K562 (cell line): Measurements from ENCODE around the gene PIGL. TPM values are rescaled to one million over a fixed set of nuclear protein-coding genes. Genes with fewer than 3 reads are reported as not detected.

Source experiments
- ATAC-seq: fragments of 200-7000 bp; cut with Tn5 transposase; 3 replicates; pipeline ENCODE4 v1.9.1; 2020; ENCODE audit warnings: moderate library complexity
- BruUV-seq: library from RNA; stranded (reverse); fragments of 400-500 nt; replicated peaks from 2 replicates; lab custom pipeline; 2021; lab: Mats Ljungman, UMichigan
- CTCF ChIA-PET: fragments of 300-600 bp; formaldehyde crosslinking; extraction: SDS; loops from one replicate; lab custom pipeline; 2021; ENCODE audit warnings: low intra/inter-chr PET ratio; lab: Yijun Ruan, JAX
- POLR2A ChIA-PET: fragments of 300-600, 350-650 bp; sonication (Branson Sonifier 250); formaldehyde crosslinking; extraction: SDS; loops from one replicate; lab custom pipeline; 2021; ENCODE audit warnings: antibody characterized with exemption, inconsistent platforms; lab: Yijun Ruan, JAX
- DNase-seq, 4 experiments: peaks; one replicate each; pipeline versions ENCODE4 v3.0.0 to v3.0.0-alpha.2; 2011 to 2018; ENCODE audit warnings: low spot score in 3 of 4, mixed read lengths in 3 of 4; ENCODE audit errors: extremely low read depth in 1 of 4
- FAIRE-seq: peaks from 2 replicates; lab custom pipeline; 2011; peaks lifted over from hg19 to GRCh38; lab: Jason Lieb, UNC
- H2AFZ ChIP-seq: 2 replicates; pipeline ENCODE4 v1.6.0; 2011; ENCODE audit warnings: low read depth, low read length, control low read depth, inconsistent platforms
- H3K27ac ChIP-seq: fragments of 200-600 bp; 3 replicates; pipeline ENCODE4 v1.8.0; 2011; ENCODE audit warnings: low read depth, mild to moderate bottlenecking, control low read depth, inconsistent platforms, low read length, moderate library complexity, mixed read lengths; ENCODE audit errors: extremely low read depth
- H3K27me3 ChIP-seq, 2 experiments: fragments of 300-600 bp in 1 of 2; 2 replicates in 1 of 2; 3 replicates in 1 of 2; pipeline versions ENCODE4 v1.6.0 to v1.8.0; 2011; ENCODE audit warnings: inconsistent platforms in 2 of 2, low read length in 2 of 2, mild to moderate bottlenecking in 1 of 2, mixed read lengths in 1 of 2, moderate library complexity in 1 of 2; ENCODE audit not compliant: control insufficient read depth in 2 of 2, insufficient read depth in 2 of 2
- H3K36me3 ChIP-seq: fragments of 300-600 bp; 3 replicates; pipeline ENCODE4 v1.8.0; 2011; ENCODE audit warnings: mild to moderate bottlenecking, low read length, inconsistent platforms; ENCODE audit not compliant: control insufficient read depth, insufficient read depth
- H3K4me1 ChIP-seq, 2 experiments: fragments of 200-600 bp in 1 of 2; replicated peaks in 1 of 2; 2 replicates in 1 of 2; 3 replicates in 1 of 2; pipeline versions ENCODE4 v1.5.1 to v1.8.0; 2011; ENCODE audit warnings: inconsistent platforms in 2 of 2, low read length in 2 of 2, mild to moderate bottlenecking in 1 of 2, mixed read lengths in 1 of 2, moderate library complexity in 1 of 2; ENCODE audit not compliant: control insufficient read depth in 2 of 2, insufficient read depth in 2 of 2
- H3K4me2 ChIP-seq: 2 replicates; pipeline ENCODE4 v1.6.1; 2011; ENCODE audit warnings: low read length, control low read depth, inconsistent platforms, mixed read lengths; ENCODE audit not compliant: insufficient read depth
- H3K4me3 ChIP-seq: fragments of 200-600 bp; sonication (generic), shearing (Covaris generic); 2 replicates; pipeline ENCODE4 v1.5.1; 2016; ENCODE audit warnings: control low read depth, inconsistent platforms
- H3K79me2 ChIP-seq: fragments of 200-600 bp; 3 replicates; pipeline ENCODE4 v1.8.0; 2011; ENCODE audit warnings: low read length, inconsistent platforms; ENCODE audit not compliant: control insufficient read depth, insufficient read depth
- H3K9ac ChIP-seq, 2 experiments: 2 replicates each; pipeline versions ENCODE4 v1.6.0 to v1.6.1; 2011; ENCODE audit warnings: low read depth in 2 of 2, low read length in 2 of 2, control low read depth in 1 of 2, inconsistent platforms in 1 of 2, mild to moderate bottlenecking in 1 of 2, mixed read lengths in 1 of 2; ENCODE audit not compliant: insufficient read depth in 1 of 2
- H3K9me1 ChIP-seq: one replicate; pipeline ENCODE4 v1.6.0; 2011; ENCODE audit warnings: inconsistent platforms, mild to moderate bottlenecking, low read length, moderate library complexity; ENCODE audit not compliant: control insufficient read depth, insufficient read depth
- H3K9me3 ChIP-seq: replicated peaks from 2 replicates; pipeline ENCODE4 v1.5.1; 2011; ENCODE audit warnings: low read depth, low read length, inconsistent platforms; ENCODE audit not compliant: control insufficient read depth, insufficient read depth
- H4K20me1 ChIP-seq: replicated peaks from 2 replicates; pipeline ENCODE4 v1.6.1; 2011; ENCODE audit warnings: low read length, inconsistent platforms, mixed read lengths; ENCODE audit not compliant: control insufficient read depth, insufficient read depth
- JUN ChIP-seq, 2 experiments: sonication (generic) in 1 of 2; formaldehyde crosslinking in 1 of 2; IDR thresholded peaks; 2 replicates each; pipeline versions ENCODE4 v1.6.1 to v1.8.0; 2012 to 2022; ENCODE audit warnings: borderline replicate concordance in 2 of 2, mild to moderate bottlenecking in 2 of 2, improper control_type of control experiment in 1 of 2, low read depth in 1 of 2, low read length in 1 of 2, missing genetic modification reagents in 1 of 2
- POLR2A ChIP-seq: fragments of 450-650 bp; conservative IDR thresholded peaks from 2 replicates; pipeline ENCODE4 v1.6.1; 2016
- POLR2AphosphoS2 ChIP-seq: IDR thresholded peaks from 2 replicates; pipeline ENCODE4 v1.6.1; 2012; ENCODE audit warnings: low read length, improper control_type of control experiment
- SUPT5H ChIP-seq: fragments of 450-650 bp; IDR thresholded peaks from 2 replicates; pipeline ENCODE4 v1.6.1; 2016
- ZNF586 ChIP-seq: fragments of 450-650 bp; formaldehyde crosslinking; conservative IDR thresholded peaks from 2 replicates; pipeline ENCODE4 v1.4.0; 2020; ENCODE audit warnings: mild to moderate bottlenecking, moderate library complexity
- WGBS: fragments of 100-300 bp; shearing (Covaris generic); methylation state at CpG from one replicate; pipeline ENCODE4 v1.1.6; 2016; ENCODE audit warnings: low coverage, mixed read lengths; ENCODE audit not compliant: insufficient coverage; ENCODE audit errors: missing lambda C conversion rate; 5-methylcytosine and 5-hydroxymethylcytosine counted together
- in situ Hi-C: fragments of 300-500 bp; cut with MboI; formaldehyde crosslinking; loops from 4 replicates; pipeline ENCODE4 v1.15.0; 2018; ENCODE audit warnings: inconsistent platforms, mixed read lengths
- intact Hi-C: fragments of 100-400 bp; cut with micrococcal nuclease; formaldehyde crosslinking; loops from 2 replicates; pipeline ENCODE4 v1.14.2; 2022
- polyA plus RNA-seq, 8 experiments: library from polyadenylated mRNA; depleted of rRNA in 4 of 8; stranded (reverse) in 5 of 8; unstranded in 3 of 8; fragments of >200 nt; fragmentation: Nextera tagmentation in 2 of 8; fragmentation: Illumina TruSeq in 1 of 8; extraction: Ambion mirVana in 2 of 8; extraction: Trizol in 1 of 8; gene quantifications; 2 replicates each; pipeline versions ENCODE4 v1.2.1 to v1.2.3, GENCODE V29; 2011 to 2014; ENCODE audit warnings: inconsistent platforms in 1 of 8, missing spikeins in 1 of 8
- total RNA-seq, 7 experiments: library from RNA; depleted of rRNA in 6 of 7; stranded (reverse); fragments of >200 nt in 6 of 7; fragmentation: Illumina TruSeq in 2 of 7; extraction: Trizol in 2 of 7; gene quantifications; 2 replicates each; pipeline versions ENCODE4 v1.2.1 to v1.2.3, GENCODE V29; 2011 to 2021; ENCODE audit warnings: low replicate concordance in 1 of 7

PIGL gene
- total and polyA plus RNA-seq, 9 of the 15 experiments (the other 6 are each of a cell fraction or from before 2014, with no cell fraction given): 19.9 to 55.3 (median 29.6) TPM

- TF ChIP-seq POLR2AphosphoS2 (0 out of 2 replicates have a peak, but pooled peaks have one; percentile 42), JUN (IDR thresholded peaks at IDR 0.05; ENCODE audit: borderline replicate concordance, low read depth, low read length) (no peak), JUN (CRISPR knock-in tag; IDR thresholded peaks at IDR 0.05; ENCODE audit: borderline replicate concordance) (no peak)
- H3K27me3 ChIP-seq: no peaks in the 10 kb centered on the region
- no peaks in the 10 kb centered on the region for H4K20me1 ChIP-seq
- no peak overlapping the region for H3K9ac ChIP-seq
- FAIRE-seq: no peak
- no TSS peak for BruUV-seq
- peaks cover 57% of the 10 kb centered on the region for H3K36me3 ChIP-seq
- no peak for DNase-seq
- no peak overlapping the region for H2AFZ ChIP-seq
- POLR2A ChIA-PET: interaction anchor here (0.6 to 1.5 kb wide), 2 partner anchors 35 to 93 kb away, joined by 3 to 4 read pairs; partner anchors contain the start of gene UBB
- H3K9me3 ChIP-seq: no peaks in the 10 kb centered on the region
- H3K9me1 ChIP-seq: peaks cover 4% of the 10 kb centered on the region
- H3K4me1 ChIP-seq: no peaks in the 10 kb centered on the region; a peak in 1 of 5 replicates
- intact Hi-C loops (no loop called here), in situ Hi-C loops (no loop called here)
- H3K4me2 ChIP-seq: no peak overlapping the region
- whole genome bisulfite sequencing: 72% methylated on average over 4 of the region's 5 CpGs
- peaks cover 6% of the 10 kb centered on the region for H3K79me2 ChIP-seq
- no peak overlapping the region for H3K27ac ChIP-seq
- no peak overlapping the region for H3K4me3 ChIP-seq
- CTCF ChIA-PET: no interaction called here
- no peak; the same call in 1 of the 3 replicates for ATAC-seq
These were observed 128.6 kb downstream of the PIGL start for GRCh38 chr17:16345565-16345964.

DNA sequence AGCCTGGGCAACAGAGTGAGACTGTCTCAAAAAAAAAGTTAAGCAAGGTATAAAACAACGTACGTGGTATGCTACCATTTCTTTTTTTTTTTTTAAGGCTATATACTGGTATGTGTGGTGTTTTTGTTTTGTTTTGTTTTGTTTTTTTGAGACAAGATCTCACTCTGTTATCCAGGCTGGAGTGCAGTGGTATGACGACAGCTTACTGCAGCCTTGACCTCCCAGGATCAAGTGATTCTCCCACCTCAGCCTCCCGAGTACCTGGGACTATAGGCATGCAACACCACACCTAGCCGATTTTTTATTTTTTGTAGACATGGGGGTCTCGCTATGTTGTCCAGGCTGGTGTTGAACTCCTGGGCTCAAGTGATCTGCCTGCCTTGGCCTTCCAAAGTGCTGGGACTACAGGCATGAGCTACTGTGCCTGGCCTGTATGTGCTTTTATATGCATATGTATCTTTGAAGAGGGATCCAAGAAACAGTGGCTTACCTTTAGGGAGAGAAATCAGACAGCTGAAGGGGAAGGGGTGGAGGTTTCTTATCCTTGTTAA lies 129.8 kb downstream of the PIGL start:
- Histone ChIP-seq H3K9me3 (no peaks in the 10 kb centered on the region), H3K27ac (no peak overlapping the region), H3K9me1 (peaks cover 4% of the 10 kb centered on the region), H3K4me2 (no peak overlapping the region), H3K4me1 (peaks cover 0 to 3% of the 10 kb centered on the region in 2 experiments; a peak in 2 of 5 replicates), H3K79me2 (peaks cover 19% of the 10 kb centered on the region), H3K27me3 (no peaks in the 10 kb centered on the region), H4K20me1 (no peaks in the 10 kb centered on the region), H3K4me3 (no peak overlapping the region), H2AFZ (no peak overlapping the region), H3K36me3 (peaks cover 57% of the 10 kb centered on the region), H3K9ac (no peak overlapping the region)
- POLR2A ChIA-PET: interaction anchor here (0.7 to 1.0 kb wide), 2 partner anchors 10 to 60 kb away, joined by 3 read pairs; no protein-coding TSS in a partner anchor
- intact Hi-C loops (no loop called here), in situ Hi-C loops (no loop called here)
- BruUV-seq: no TSS peak
- TF ChIP-seq ZNF586 (CRISPR knock-in tag) (no peak), SUPT5H (peak; percentile 57; the same call in 1 of the 2 replicates), POLR2A (peak; percentile 58; the same call in 1 of the 2 replicates)
- 100% methylated on average over 1 of the region's 6 CpGs for WGBS
- FAIRE-seq (no peak), DNase-seq (no peak), ATAC-seq (no peak)
- CTCF ChIA-PET: no interaction called here
